Central memory CD8-positive, alpha-beta T cell (primary cell): ENCODE measurements around the gene SLAMF6.
A peak's percentile ranks its signal among the peaks of the same experiment; 100 is the strongest.

Experiments
- ATAC-seq: fragments of 150-1000 bp; cut with Tn5 transposase; replicated peaks from 2 replicates; pipeline ENCODE4 v1.10.0; 2022; ENCODE audit warnings: mild to moderate bottlenecking, moderate FRiP score, moderate number of reproducible peaks; ENCODE audit not compliant: poor library complexity, severe bottlenecking; ENCODE audit errors: extremely low read depth
- DNase-seq, 2 donors: peaks; one replicate each; pipeline ENCODE4 v3.0.0; 2021; ENCODE audit warnings: low spot score in 2 of 2
- H3K27ac Mint-ChIP-seq: one replicate; pipeline ENCODE4 v1.8.0; 2022; ENCODE audit warnings: low read depth, mild to moderate bottlenecking, moderate library complexity, mixed read lengths
- H3K27me3 Mint-ChIP-seq: one replicate; pipeline ENCODE4 v1.8.0; 2022; ENCODE audit warnings: mixed read lengths
- H3K36me3 Mint-ChIP-seq: one replicate; pipeline ENCODE4 v1.8.0; 2022; ENCODE audit warnings: mild to moderate bottlenecking, moderate library complexity, mixed read lengths; ENCODE audit not compliant: insufficient read depth
- H3K4me1 Mint-ChIP-seq: one replicate; pipeline ENCODE4 v1.8.0; 2022; ENCODE audit warnings: mixed read lengths
- H3K4me3 Mint-ChIP-seq: one replicate; pipeline ENCODE4 v1.8.0; 2022; ENCODE audit warnings: mild to moderate bottlenecking, moderate library complexity, mixed read lengths
- H3K9me3 Mint-ChIP-seq: one replicate; pipeline ENCODE4 v1.8.0; 2022; ENCODE audit warnings: mixed read lengths

SLAMF6 gene

GRCh38 chr1:160553778-160554177 lies 30.7 kb upstream of the SLAMF6 start:
- H3K4me3 Mint-ChIP-seq, result no peak overlapping the region
- H3K27ac Mint-ChIP-seq, result peak overlapping the region; percentile 22
- ATAC-seq, result no peak
- H3K4me1 Mint-ChIP-seq, result peaks cover 72% of the 10 kb centered on the region
- no peak for DNase-seq
- H3K36me3 Mint-ChIP-seq, result peaks cover 36% of the 10 kb centered on the region
- no peaks in the 10 kb centered on the region for H3K9me3 Mint-ChIP-seq
- no peaks in the 10 kb centered on the region for H3K27me3 Mint-ChIP-seq

DNA sequence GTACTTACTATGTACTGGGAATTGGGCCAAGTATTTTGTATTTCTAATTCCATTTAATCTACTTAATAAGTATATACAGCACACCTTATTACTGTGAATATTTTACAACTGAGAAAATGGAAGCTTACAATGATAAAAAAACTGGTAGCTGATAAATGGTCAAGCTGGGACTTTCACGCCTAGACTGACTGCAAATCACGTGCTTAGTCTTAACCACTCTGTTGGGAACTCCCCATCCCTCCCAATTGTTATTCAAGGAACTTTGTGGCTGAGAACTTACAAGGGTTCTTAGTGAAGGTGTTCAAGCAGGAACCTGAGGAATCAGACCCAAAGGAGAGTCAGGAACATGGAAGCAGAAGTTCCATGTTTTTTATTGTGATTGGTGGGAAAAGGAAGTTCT lies 29.4 kb upstream of the SLAMF6 start:
- H3K36me3 Mint-ChIP-seq, result peaks cover 43% of the 10 kb centered on the region
- H3K4me3 Mint-ChIP-seq, result no peak overlapping the region
- peak overlapping the region; percentile 79 for H3K27ac Mint-ChIP-seq
- no peak for DNase-seq
- peaks cover 62% of the 10 kb centered on the region for H3K4me1 Mint-ChIP-seq
- no peaks in the 10 kb centered on the region for H3K27me3 Mint-ChIP-seq
- no peak for ATAC-seq
- no peaks in the 10 kb centered on the region for H3K9me3 Mint-ChIP-seq

GRCh38 chr1:160550572-160551034 lies 27.5 kb upstream of the SLAMF6 start:
- H3K4me3 Mint-ChIP-seq, result no peak overlapping the region
- H3K4me1 Mint-ChIP-seq, result peaks cover 64% of the 10 kb centered on the region
- DNase-seq (peak in 1 of 2 donors; percentile 36), ATAC-seq (peak; percentile 60)
- peaks cover 49% of the 10 kb centered on the region for H3K36me3 Mint-ChIP-seq
- H3K27me3 Mint-ChIP-seq, result no peaks in the 10 kb centered on the region
- peak overlapping the region; percentile 8 for H3K27ac Mint-ChIP-seq
- H3K9me3 Mint-ChIP-seq, result no peaks in the 10 kb centered on the region

- Mint-ChIP-seq H3K36me3 (peaks cover 56% of the 10 kb centered on the region), H3K4me3 (no peak overlapping the region), H3K27me3 (no peaks in the 10 kb centered on the region), H3K27ac (peak overlapping the region; percentile 17), H3K9me3 (no peaks in the 10 kb centered on the region), H3K4me1 (peaks cover 68% of the 10 kb centered on the region)
- no peak for DNase-seq
- ATAC-seq, result no peak
Measured at GRCh38 chr1:160549665-160550006, 26.6 kb upstream of the SLAMF6 start.

DNA sequence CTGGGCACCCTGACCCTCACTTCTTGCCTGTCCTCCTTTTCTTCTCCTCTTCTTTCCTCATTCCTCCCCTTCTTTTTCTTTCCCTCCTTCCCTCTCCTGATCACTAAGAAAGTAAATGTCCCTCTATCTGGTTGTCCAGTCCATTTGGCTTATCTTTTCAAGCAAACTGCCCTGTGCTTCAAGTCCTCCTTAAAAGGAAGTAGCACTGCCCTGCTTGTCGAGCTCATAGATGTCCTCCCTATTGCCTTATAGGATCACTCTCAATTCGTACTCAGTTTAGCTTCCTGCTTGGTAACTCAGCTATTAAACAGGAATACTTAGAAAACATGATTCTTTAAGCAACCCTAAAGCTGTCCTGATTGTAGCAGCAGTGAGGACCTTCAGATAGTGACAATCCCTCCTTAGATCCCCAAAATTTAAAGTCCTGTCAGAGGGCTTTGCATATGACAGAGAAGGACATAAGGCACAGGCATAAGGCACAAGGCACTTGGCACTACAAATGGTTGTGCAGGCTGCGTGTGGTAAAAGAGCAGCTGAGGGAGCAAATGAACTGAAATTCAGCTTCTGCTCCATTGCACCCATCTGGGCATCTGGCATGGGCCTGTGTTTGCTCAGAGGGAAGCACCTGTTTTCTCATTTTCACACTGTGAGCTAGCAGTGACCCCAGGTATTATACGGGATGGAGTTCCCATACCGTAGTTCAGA lies 26.1 kb upstream of the SLAMF6 start:
- H3K4me1 Mint-ChIP-seq, result peaks cover 70% of the 10 kb centered on the region
- H3K9me3 Mint-ChIP-seq, result no peaks in the 10 kb centered on the region
- H3K27ac Mint-ChIP-seq, result peak overlapping the region; percentile 17
- peaks cover 52% of the 10 kb centered on the region for H3K36me3 Mint-ChIP-seq
- no peak for DNase-seq
- H3K4me3 Mint-ChIP-seq, result no peak overlapping the region
- no peak for ATAC-seq
- H3K27me3 Mint-ChIP-seq, result no peaks in the 10 kb centered on the region

GRCh38 chr1:160548183-160548582 lies 25.1 kb upstream of the SLAMF6 start:
- Mint-ChIP-seq H3K27ac (no peak overlapping the region), H3K4me1 (peaks cover 62% of the 10 kb centered on the region), H3K4me3 (no peak overlapping the region), H3K36me3 (peaks cover 49% of the 10 kb centered on the region), H3K9me3 (no peaks in the 10 kb centered on the region), H3K27me3 (no peaks in the 10 kb centered on the region)
- no peak for DNase-seq
- ATAC-seq, result no peak

GRCh38 chr1:160547422-160547821 lies 24.4 kb upstream of the SLAMF6 start:
- Mint-ChIP-seq H3K36me3 (peaks cover 42% of the 10 kb centered on the region), H3K9me3 (no peaks in the 10 kb centered on the region), H3K4me1 (peaks cover 60% of the 10 kb centered on the region), H3K27ac (no peak overlapping the region), H3K4me3 (no peak overlapping the region), H3K27me3 (no peaks in the 10 kb centered on the region)
- DNase-seq (no peak), ATAC-seq (no peak)

DNA sequence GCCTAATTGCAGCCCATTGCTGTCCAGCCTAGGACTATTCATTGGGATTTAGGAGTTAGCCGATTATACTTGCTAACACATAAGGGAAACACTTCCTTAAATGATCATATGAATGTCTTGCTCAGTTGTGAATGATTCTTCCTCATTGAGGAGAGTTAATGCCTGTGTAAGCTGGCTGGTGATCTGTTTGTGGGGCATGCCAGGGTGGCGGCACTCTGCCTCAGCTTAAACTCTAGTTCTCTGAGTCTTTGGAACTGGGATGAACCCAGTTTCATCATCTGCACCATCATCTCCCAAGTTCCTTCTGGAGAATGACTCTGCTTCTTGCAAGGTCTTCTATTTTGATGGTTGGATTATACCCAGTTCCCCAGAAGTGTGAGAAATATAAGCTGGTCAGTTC lies 23.9 kb upstream of the SLAMF6 start:
- Mint-ChIP-seq H3K4me3 (no peak overlapping the region), H3K36me3 (peaks cover 41% of the 10 kb centered on the region)
- no peak for ATAC-seq

GRCh38 chr1:160544647-160545046 lies 21.6 kb upstream of the SLAMF6 start:
- H3K36me3 Mint-ChIP-seq, result peaks cover 37% of the 10 kb centered on the region
- peaks cover 67% of the 10 kb centered on the region for H3K4me1 Mint-ChIP-seq
- no peak for DNase-seq
- no peaks in the 10 kb centered on the region for H3K9me3 Mint-ChIP-seq
- ATAC-seq, result peak; percentile 25
- peak overlapping the region; percentile 36 for H3K27ac Mint-ChIP-seq
- no peak overlapping the region for H3K4me3 Mint-ChIP-seq
- no peaks in the 10 kb centered on the region for H3K27me3 Mint-ChIP-seq

More for the DNA sequence above, 23.9 kb upstream of the SLAMF6 start:
- no peak overlapping the region for H3K27ac Mint-ChIP-seq
- no peak for DNase-seq
- peaks cover 59% of the 10 kb centered on the region for H3K4me1 Mint-ChIP-seq
- no peaks in the 10 kb centered on the region for H3K9me3 Mint-ChIP-seq
- no peaks in the 10 kb centered on the region for H3K27me3 Mint-ChIP-seq

- Mint-ChIP-seq H3K36me3 (peaks cover 29% of the 10 kb centered on the region), H3K4me1 (peaks cover 68% of the 10 kb centered on the region), H3K27me3 (no peaks in the 10 kb centered on the region), H3K9me3 (no peaks in the 10 kb centered on the region), H3K27ac (peak overlapping the region; percentile 94), H3K4me3 (no peak overlapping the region)
- ATAC-seq, result no peak
- DNase-seq, result no peak
Measured at GRCh38 chr1:160542303-160542945, 19.4 kb upstream of the SLAMF6 start.

DNA sequence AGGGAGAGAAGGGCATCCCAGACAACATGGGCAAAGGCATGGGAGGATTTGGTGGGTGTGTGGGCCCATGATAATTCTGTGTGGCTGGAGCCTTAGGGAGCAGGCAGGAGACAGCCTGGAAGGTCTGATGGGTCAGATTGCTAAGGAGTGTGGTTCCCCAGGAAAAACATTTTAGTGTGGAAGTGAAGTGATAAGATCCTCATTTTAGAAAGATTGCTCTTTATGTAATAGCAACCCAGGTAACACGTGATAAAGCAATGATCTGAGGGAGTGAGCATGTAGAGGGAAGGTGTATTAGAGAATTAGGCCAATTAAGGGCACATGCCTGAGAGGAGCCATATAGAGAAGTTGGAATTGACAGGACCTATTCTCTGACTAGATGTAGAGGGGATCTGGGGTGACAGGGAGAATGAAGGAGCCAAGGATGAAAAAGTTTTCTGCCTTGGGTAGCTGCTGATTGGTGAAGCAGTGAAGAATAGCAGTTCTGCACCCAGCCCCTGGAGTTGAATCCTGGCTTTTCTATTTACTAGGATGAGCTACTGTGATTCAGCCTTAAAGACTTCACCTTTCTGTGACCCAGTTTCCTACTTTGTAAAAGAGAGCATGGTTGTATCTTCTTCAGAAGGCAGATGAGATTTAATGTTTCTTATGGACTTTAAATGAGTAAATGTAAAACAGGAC lies 18.7 kb upstream of the SLAMF6 start:
- Mint-ChIP-seq H3K36me3 (peaks cover 25% of the 10 kb centered on the region), H3K4me1 (peaks cover 65% of the 10 kb centered on the region), H3K27ac (peak overlapping the region; percentile 94), H3K4me3 (no peak overlapping the region), H3K27me3 (no peaks in the 10 kb centered on the region), H3K9me3 (no peaks in the 10 kb centered on the region)
- no peak for ATAC-seq
- DNase-seq, result no peak

DNA sequence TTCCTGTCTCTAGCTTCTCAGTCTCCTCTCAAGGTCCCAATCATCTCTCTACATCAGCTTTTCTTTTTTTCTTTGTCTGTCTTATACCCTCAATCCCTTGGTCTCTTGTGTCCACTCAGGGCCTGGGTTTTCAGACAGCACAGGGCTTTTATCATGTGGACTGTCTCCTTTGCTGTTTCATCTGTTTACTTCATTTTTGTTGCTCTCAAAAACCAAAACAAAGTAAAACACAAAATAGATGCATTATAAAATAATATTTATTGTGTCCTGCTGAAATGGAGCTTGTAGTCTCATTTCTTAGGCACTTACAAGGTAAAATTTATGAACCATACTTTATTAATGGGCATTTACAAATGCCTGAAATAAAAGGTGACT lies 17.8 kb upstream of the SLAMF6 start:
- Mint-ChIP-seq H3K4me1 (peaks cover 60% of the 10 kb centered on the region), H3K36me3 (peaks cover 18% of the 10 kb centered on the region), H3K27ac (peak overlapping the region; percentile 94), H3K9me3 (no peaks in the 10 kb centered on the region), H3K4me3 (peak overlapping the region; percentile 60), H3K27me3 (no peaks in the 10 kb centered on the region)
- DNase-seq (no peak), ATAC-seq (peak; percentile 33)
